SK-N-SH treated with all-trans-retinoic acid at 6 μM for 48 hours (cell line): ENCODE results near the gene NRXN2.

Experiments
- TOX ChIP-seq: fragments of 250-450 bp; sonication (Bioruptor Pico); IDR thresholded peaks from 2 replicates; pipeline ENCODE4 v1.8.0; 2021; ENCODE audit warnings: mild to moderate bottlenecking, moderate library complexity, borderline replicate concordance
- TSHZ2 ChIP-seq: fragments of 250-450 bp; sonication (Bioruptor Pico); IDR thresholded peaks from 2 replicates; pipeline ENCODE4 v1.5.0; 2020; ENCODE audit warnings: mild to moderate bottlenecking, moderate library complexity
- ZNF70 ChIP-seq: fragments of 450-650 bp; formaldehyde crosslinking; IDR thresholded peaks from 2 replicates; pipeline ENCODE4 v1.5.0; 2020; ENCODE audit warnings: mild to moderate bottlenecking, moderate library complexity
- TF ChIP-seq, protein P1 (sequence below): fragments of 250-450 bp; sonication (Bioruptor Pico); IDR thresholded peaks from 2 replicates; pipeline ENCODE4 v1.8.0; 2020; ENCODE audit warnings: mild to moderate bottlenecking, moderate library complexity, borderline replicate concordance

GRCh38 chr11:64759722-64760719 is 37.0 kb upstream of the NRXN2 start, which contains the start of gene PYGM:
- TF ChIP-seq, protein P1, sequence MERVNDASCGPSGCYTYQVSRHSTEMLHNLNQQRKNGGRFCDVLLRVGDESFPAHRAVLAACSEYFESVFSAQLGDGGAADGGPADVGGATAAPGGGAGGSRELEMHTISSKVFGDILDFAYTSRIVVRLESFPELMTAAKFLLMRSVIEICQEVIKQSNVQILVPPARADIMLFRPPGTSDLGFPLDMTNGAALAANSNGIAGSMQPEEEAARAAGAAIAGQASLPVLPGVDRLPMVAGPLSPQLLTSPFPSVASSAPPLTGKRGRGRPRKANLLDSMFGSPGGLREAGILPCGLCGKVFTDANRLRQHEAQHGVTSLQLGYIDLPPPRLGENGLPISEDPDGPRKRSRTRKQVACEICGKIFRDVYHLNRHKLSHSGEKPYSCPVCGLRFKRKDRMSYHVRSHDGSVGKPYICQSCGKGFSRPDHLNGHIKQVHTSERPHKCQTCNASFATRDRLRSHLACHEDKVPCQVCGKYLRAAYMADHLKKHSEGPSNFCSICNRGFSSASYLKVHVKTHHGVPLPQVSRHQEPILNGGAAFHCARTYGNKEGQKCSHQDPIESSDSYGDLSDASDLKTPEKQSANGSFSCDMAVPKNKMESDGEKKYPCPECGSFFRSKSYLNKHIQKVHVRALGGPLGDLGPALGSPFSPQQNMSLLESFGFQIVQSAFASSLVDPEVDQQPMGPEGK (CRISPR knock-in tag) = no peak
- no peak for TF ChIP-seq ZNF70 (CRISPR knock-in tag)
- TF ChIP-seq TOX = no peak
- no peak for TF ChIP-seq TSHZ2 (CRISPR knock-in tag)
